Prostate gland (tissue), 2 donors: Measurements from ENCODE around the gene WNK2. TPM values are rescaled to one million over a fixed set of nuclear protein-coding genes. Genes with fewer than 3 reads are reported as not detected.

ENCODE experiments used
- DNase-seq: peaks from one replicate; pipeline ENCODE4 v3.0.0-alpha.2; 2019; ENCODE audit warnings: low spot score
- H3K27ac ChIP-seq, 2 donors: fragments of 200-600 bp; sonication (generic); 2 replicates each; pipeline ENCODE4 v1.5.1; 2017 to 2019
- H3K27me3 ChIP-seq: fragments of 200-600 bp; sonication (generic); replicated peaks from 2 replicates; pipeline ENCODE4 v1.5.1; 2019; ENCODE audit not compliant: insufficient read depth
- H3K36me3 ChIP-seq, 2 donors: fragments of 200-600 bp; sonication (generic); 1 replicate in 1 of 2; 2 replicates in 1 of 2; pipeline versions ENCODE4 v1.5.1 to v1.8.1; 2017 to 2019
- H3K4me1 ChIP-seq: fragments of 200-600 bp; sonication (generic); replicated peaks from 2 replicates; pipeline ENCODE4 v1.5.1; 2019
- H3K4me3 ChIP-seq, 2 donors: fragments of 200-600 bp; sonication (generic); 2 replicates each; pipeline ENCODE4 v1.5.1; 2017 to 2019
- H3K9me3 ChIP-seq: fragments of 200-600 bp; sonication (generic); 2 replicates; pipeline ENCODE4 v1.5.1; 2017
- CTCF ChIP-seq, 4 experiments: fragments of 200-600 bp in 2 of 4; fragments of 450-650 bp in 2 of 4; sonication (generic) in 2 of 4; IDR thresholded peaks; 1 replicate in 3 of 4; 2 replicates in 1 of 4; pipeline ENCODE4 v1.5.1; 2016 to 2019; ENCODE audit warnings: antibody characterized with exemption in 4 of 4, mild to moderate bottlenecking in 2 of 4, moderate library complexity in 2 of 4
- POLR2A ChIP-seq: fragments of 450-650 bp; IDR thresholded peaks from one replicate; pipeline ENCODE4 v1.6.1; 2016; ENCODE audit warnings: antibody characterized with exemption, mild to moderate bottlenecking
- POLR2AphosphoS5 ChIP-seq: sonication (generic); formaldehyde crosslinking; IDR thresholded peaks from one replicate; pipeline ENCODE4 v1.6.1; 2017; ENCODE audit warnings: antibody characterized with exemption
- WGBS: methylation state at CpG from one replicate; pipeline ENCODE4 v1.1.5; 2018; 5-methylcytosine and 5-hydroxymethylcytosine counted together
- intact Hi-C: fragments of 100-400 bp; cut with DNase I; formaldehyde crosslinking; loops from one replicate; pipeline ENCODE4 v1.14.2; 2022
- total RNA-seq, 2 donors: library from RNA; depleted of rRNA; stranded (reverse); fragments of >200 nt; gene quantifications; one replicate each; pipeline ENCODE4 v1.1.0, GENCODE V29; 2016

WNK2 gene
- total RNA-seq, 2 donors from 2014 or later, result 77.9 to 136 TPM

DNA sequence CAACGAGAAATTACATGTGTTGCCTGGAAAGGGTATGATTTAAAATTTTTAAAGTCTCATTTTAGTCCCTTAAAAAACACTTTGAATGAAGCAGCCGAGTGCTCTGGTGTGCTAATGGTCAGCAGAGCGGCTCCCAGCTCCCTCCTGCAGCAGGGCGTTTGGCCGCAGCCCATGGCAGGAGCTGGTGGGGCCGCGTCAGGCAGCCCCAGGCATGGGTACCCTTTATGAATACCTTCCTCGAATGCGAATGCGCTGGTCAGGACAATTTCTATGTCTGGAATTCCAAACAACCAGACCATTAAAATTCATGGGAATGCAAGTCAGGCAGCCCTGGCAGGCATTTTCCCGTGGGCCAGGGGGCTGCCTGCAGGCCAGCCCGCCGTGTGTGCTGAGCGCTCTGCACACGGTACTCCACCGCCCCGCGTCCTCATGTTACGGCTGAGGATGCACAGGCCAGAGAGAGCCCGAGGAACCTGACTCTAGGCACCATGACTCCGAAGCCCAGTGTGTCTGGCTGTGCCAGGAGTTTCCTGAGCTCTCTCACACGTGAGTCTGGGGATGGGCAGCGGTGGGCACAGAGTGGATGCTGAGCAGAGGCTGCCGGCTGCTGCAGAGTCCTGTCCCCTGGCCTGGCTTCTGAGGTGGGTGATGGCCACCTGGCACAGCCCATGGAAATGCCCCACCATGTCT, 123.7 kb downstream of the WNK2 start:
- no peaks in the 10 kb centered on the region for H3K4me1 ChIP-seq
- no peaks in the 10 kb centered on the region for H3K36me3 ChIP-seq
- no peak overlapping the region for H3K27ac ChIP-seq
- no peak for DNase-seq
- intact Hi-C loops, result loop anchor here (5.0 kb wide), 2 partner anchors 195 to 260 kb away; no protein-coding TSS in a partner anchor
- H3K27me3 ChIP-seq, result no peaks in the 10 kb centered on the region
- 91% methylated on average over 24 of the region's 24 CpGs for WGBS
- TF ChIP-seq POLR2AphosphoS5, result no peak
- no peak for TF ChIP-seq POLR2A
- no peak for TF ChIP-seq CTCF (IDR thresholded peaks at IDR 0.05)
- no peak overlapping the region for H3K4me3 ChIP-seq
- no peaks in the 10 kb centered on the region for H3K9me3 ChIP-seq

- Histone ChIP-seq H3K27me3 (no peaks in the 10 kb centered on the region), H3K27ac (no peak overlapping the region), H3K36me3 (no peaks in the 10 kb centered on the region), H3K4me1 (no peaks in the 10 kb centered on the region), H3K9me3 (no peaks in the 10 kb centered on the region), H3K4me3 (no peak overlapping the region)
- intact Hi-C loops, result loop anchor here (5.0 kb wide), 2 partner anchors 196 to 259 kb away; no protein-coding TSS in a partner anchor
- TF ChIP-seq CTCF (IDR thresholded peaks at IDR 0.05), result no peak
- TF ChIP-seq POLR2AphosphoS5, result no peak
- no peak for TF ChIP-seq POLR2A
- DNase-seq, result no peak
- 94% methylated on average over 20 of the region's 22 CpGs for WGBS
Observed at GRCh38 chr9:93308158-93308602, 124.2 kb downstream of the WNK2 start.

DNA sequence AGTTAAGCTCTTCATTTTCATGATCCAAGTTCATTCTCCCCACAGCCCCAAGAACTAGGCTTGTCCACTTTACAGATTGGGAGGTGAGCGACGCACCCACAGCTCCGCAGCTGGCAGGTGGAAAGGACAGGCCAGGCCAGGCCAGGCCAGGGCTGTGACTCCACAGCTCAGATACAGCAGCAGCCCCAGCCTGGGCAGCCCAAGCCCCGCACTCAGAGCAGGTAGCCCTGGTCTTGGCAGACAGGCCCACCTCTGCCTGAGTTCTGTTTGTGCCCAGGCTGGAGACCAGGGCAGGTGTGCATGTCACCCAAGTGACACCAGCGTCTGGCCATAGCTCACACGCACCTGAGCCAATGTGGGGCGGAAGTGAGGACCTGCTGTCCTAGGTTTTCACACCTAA, 124.7 kb downstream of the WNK2 start:
- H3K4me3 ChIP-seq, result no peak overlapping the region
- no peak overlapping the region for H3K27ac ChIP-seq
- H3K36me3 ChIP-seq, result no peaks in the 10 kb centered on the region
- no peak for TF ChIP-seq CTCF (IDR thresholded peaks at IDR 0.05)
- no peak for TF ChIP-seq POLR2AphosphoS5
- no peak for TF ChIP-seq POLR2A
- H3K9me3 ChIP-seq, result no peaks in the 10 kb centered on the region
- no peaks in the 10 kb centered on the region for H3K4me1 ChIP-seq
- no peak for DNase-seq
- intact Hi-C loops, result loop anchor here (5.0 kb wide), 2 partner anchors 196 to 259 kb away; no protein-coding TSS in a partner anchor
- no peaks in the 10 kb centered on the region for H3K27me3 ChIP-seq
- 97% methylated on average over 7 of the region's 7 CpGs for WGBS

- Histone ChIP-seq H3K27me3 (no peaks in the 10 kb centered on the region), H3K36me3 (no peaks in the 10 kb centered on the region)
Observed at GRCh38 chr9:93309889-93310425, 126.0 kb downstream of the WNK2 start.

More at GRCh38 chr9:93309889-93310425, 126.0 kb downstream of the WNK2 start:
- 93% methylated on average over 7 of the region's 7 CpGs for WGBS
- H3K9me3 ChIP-seq, result no peaks in the 10 kb centered on the region
- H3K4me1 ChIP-seq, result no peaks in the 10 kb centered on the region
- no peak overlapping the region for H3K4me3 ChIP-seq
- TF ChIP-seq POLR2AphosphoS5, result no peak
- no peak for TF ChIP-seq CTCF (IDR thresholded peaks at IDR 0.05)
- no peak for TF ChIP-seq POLR2A
- H3K27ac ChIP-seq, result no peak overlapping the region
- intact Hi-C loops, result loop anchor here (5.0 kb wide), 2 partner anchors 198 to 257 kb away; no protein-coding TSS in a partner anchor
- DNase-seq, result no peak
